ENCODE results near the gene TPRG1L. TPM values are rescaled to one million over a fixed set of nuclear protein-coding genes. Genes with fewer than 3 reads are reported as not detected.

The TPRG1L gene
- total RNA-seq, 1 experiment from 2014 or later, result 24.0 TPM

- H3K36me3 Mint-ChIP-seq (ENCODE audit: insufficient read depth in 1 of 3, low read depth in 3 of 3), result no peaks in the 10 kb centered on the region
- H3K27me3 Mint-ChIP-seq (ENCODE audit: low read depth), result peaks cover 22% of the 10 kb centered on the region
- H3K4me3 Mint-ChIP-seq, result 0 out of 5 replicates have a peak overlapping the region, but pooled peaks of 1 of the 2 experiments have one; percentile 38
Measured at GRCh38 chr1:3618881-3619671, 5.7 kb upstream of the TPRG1L start.

More at GRCh38 chr1:3618881-3619671, 5.7 kb upstream of the TPRG1L start:
- no peak overlapping the region for H2BK15ac ChIP-seq (ENCODE audit: low read depth, low read length)
- no peak overlapping the region for H3K18ac ChIP-seq (ENCODE audit: insufficient read length, low read depth, low read length)
- H3K56ac ChIP-seq (ENCODE audit: insufficient read length, low read depth, low read length), result no peak overlapping the region
- no peaks in the 10 kb centered on the region; the same call in 1 of the 2 replicates for H3K4me1 ChIP-seq (ENCODE audit: insufficient read depth, low read length)
- H2BK120ac ChIP-seq (ENCODE audit: low read depth, low read length, poor library complexity, severe bottlenecking), result no peak overlapping the region
- no peak overlapping the region for H3T11ph ChIP-seq (ENCODE audit: low read length)
- no peaks in the 10 kb centered on the region for H3K79me1 ChIP-seq (ENCODE audit: insufficient read depth, low read depth, low read length, poor library complexity, severe bottlenecking)
- no peak overlapping the region for H3K14ac ChIP-seq (ENCODE audit: insufficient read depth, low read length)
- H3K4ac ChIP-seq (ENCODE audit: low read depth, low read length), result no peak overlapping the region
- peaks cover 20 to 26% of the 10 kb centered on the region in 2 experiments for H3K4me1 Mint-ChIP-seq
- H2BK20ac ChIP-seq (ENCODE audit: low read depth, low read length, poor library complexity, severe bottlenecking), result no peak overlapping the region
- H2AFZ ChIP-seq (ENCODE audit: low read length), result no peak overlapping the region
- no peaks in the 10 kb centered on the region; a peak in 1 of 5 replicates for H3K9me3 Mint-ChIP-seq
- peak; percentile 86 for TF ChIP-seq CTCF (conservative IDR thresholded peaks at IDR 0.05)
- no peaks in the 10 kb centered on the region for H3K27me3 ChIP-seq (ENCODE audit: insufficient read depth, low read length)
- H3K9ac ChIP-seq (ENCODE audit: extremely low read depth, insufficient read length, low read length), result no peak overlapping the region
- H3K27ac ChIP-seq (ENCODE audit: insufficient read length, low read depth, low read length), result no peak overlapping the region
- no peak overlapping the region for H2BK5ac ChIP-seq (ENCODE audit: insufficient read length, low read length)
- no peaks in the 10 kb centered on the region for H3K9me3 ChIP-seq (ENCODE audit: control insufficient read depth, low read depth, low read length)
- no CpG with 5 or more reads among the region's 21 CpGs for WGBS (ENCODE audit: extremely low coverage, insufficient read length, low lambda C conversion rate)
- H2AK5ac ChIP-seq (ENCODE audit: insufficient read length, low read length), result no peak overlapping the region
- DNase-seq, result peak; percentile 79
- H3K23ac ChIP-seq (ENCODE audit: insufficient read length, low read depth, low read length), result no peak overlapping the region
- peak overlapping the region in 1 of 3 experiments; percentile 76; a peak in 2 of 7 replicates for H3K27ac Mint-ChIP-seq
- H3K23me2 ChIP-seq (ENCODE audit: insufficient read length, low read depth, low read length, poor library complexity, severe bottlenecking), result peaks cover 6% of the 10 kb centered on the region
- no peak overlapping the region for H3K4me2 ChIP-seq (ENCODE audit: insufficient read depth, insufficient read length, low read length)
- no peaks in the 10 kb centered on the region for H4K20me1 ChIP-seq (ENCODE audit: control insufficient read depth, insufficient read depth, insufficient read length)
- H4K91ac ChIP-seq (ENCODE audit: insufficient read length, low read depth, low read length), result no peak overlapping the region
- no peak overlapping the region for H4K5ac ChIP-seq (ENCODE audit: insufficient read length, low read depth, low read length)
- H3K79me2 ChIP-seq (ENCODE audit: insufficient read depth, low read length), result no peaks in the 10 kb centered on the region
- no peak overlapping the region for H2BK12ac ChIP-seq (ENCODE audit: insufficient read length, low read depth, low read length)
- no peak overlapping the region for H4K8ac ChIP-seq (replicated peaks; ENCODE audit: insufficient read length, low read depth, low read length)

All from H9 (cell line).